Ramos (cell line): ENCODE results near the gene HINT2.

ENCODE experiments used
- in situ Hi-C: fragments of 300-500 bp; cut with MboI; formaldehyde crosslinking; loops from one replicate; pipeline ENCODE4 v1.14.3; 2022; ENCODE audit warnings: low sequenced_read_pairs; ENCODE audit not compliant: unreplicated experiment

HINT2 gene

DNA sequence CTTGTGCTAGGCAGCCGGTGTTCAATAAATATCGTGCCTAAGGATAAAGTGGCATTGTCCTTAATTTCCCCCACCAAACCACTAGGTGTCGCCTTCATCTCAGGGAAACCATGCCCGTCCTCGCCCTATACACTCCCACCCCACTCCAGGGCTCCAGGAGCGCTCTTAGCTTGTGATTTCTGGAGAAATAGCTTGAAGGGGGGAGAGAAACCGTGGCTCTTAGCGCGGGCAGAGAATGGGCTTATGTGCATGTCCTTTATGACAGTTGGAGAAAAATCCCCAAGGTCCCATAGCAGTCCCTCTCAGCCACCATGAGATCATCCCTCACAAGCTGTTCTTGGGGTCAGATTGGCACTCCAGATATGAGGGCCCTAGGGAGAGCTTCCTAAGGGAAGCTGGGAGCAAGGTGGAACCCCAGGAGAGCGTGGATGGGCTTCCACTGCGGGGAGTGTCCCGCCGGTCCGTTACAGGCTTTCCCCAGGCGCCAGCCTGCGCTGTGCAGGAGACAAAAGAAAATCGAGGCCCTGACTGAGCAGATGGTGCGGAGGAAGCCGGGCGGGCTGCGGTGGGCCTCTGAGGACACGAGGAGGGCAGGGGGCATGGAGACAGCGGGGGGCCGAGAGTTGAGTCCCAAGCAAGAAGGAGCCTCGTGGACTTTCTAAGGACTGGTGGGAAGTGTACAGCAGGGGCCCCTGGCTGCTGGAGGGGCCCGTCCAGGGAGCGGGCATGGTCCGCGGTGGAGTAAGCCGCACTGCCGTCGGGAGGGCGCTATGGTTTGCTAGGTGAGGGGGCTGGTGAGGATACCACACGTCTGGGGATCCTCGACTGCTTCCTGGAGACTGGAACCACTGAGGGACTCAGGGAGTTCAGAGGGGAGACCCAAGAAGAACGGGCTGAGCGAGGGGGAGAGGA lies 24.2 kb downstream of the HINT2 start:
- in situ Hi-C loops = loop anchor here (5.0 kb wide), 1 partner anchor 87 kb away; no protein-coding TSS in a partner anchor

DNA sequence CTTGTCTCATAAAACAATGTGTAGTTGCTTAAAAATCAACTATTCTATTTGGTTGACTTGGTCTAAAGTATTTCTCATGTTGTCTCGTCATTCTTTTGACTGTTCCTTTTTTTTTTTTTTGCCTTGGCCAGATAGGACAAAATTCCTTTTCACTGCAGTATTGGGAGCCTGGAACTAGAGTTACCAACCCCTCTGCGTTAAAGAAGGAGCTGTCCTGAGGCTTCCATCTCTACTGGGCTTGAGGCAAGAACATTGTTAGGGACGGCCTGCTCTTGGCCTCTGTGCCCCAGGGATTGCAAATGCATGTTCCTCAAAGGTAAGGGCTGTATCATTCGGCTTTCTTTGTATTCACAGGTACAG lies 24.8 kb downstream of the HINT2 start:
- in situ Hi-C loops = loop anchor here (5.0 kb wide), 1 partner anchor 87 kb away; no protein-coding TSS in a partner anchor

DNA sequence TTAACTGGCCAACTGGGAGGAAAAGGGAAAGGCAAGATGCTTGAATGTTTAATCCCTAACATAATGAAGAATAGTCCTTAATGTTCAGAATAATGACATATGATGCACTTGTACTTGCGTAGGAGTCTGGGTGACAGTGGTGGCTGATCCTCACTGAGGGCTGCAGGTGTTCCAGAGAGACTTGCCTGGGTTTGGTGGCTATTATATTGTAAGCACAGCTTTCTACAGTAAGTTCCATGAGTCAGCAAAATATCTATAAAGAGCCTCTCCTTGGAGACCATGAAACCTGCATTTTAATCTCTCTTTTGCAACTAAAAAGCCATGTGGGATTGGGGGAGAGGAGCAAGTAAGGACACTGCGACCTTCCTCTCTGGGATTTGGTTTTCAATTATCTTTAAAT lies 25.3 kb downstream of the HINT2 start:
- in situ Hi-C loops = no loop called here

DNA sequence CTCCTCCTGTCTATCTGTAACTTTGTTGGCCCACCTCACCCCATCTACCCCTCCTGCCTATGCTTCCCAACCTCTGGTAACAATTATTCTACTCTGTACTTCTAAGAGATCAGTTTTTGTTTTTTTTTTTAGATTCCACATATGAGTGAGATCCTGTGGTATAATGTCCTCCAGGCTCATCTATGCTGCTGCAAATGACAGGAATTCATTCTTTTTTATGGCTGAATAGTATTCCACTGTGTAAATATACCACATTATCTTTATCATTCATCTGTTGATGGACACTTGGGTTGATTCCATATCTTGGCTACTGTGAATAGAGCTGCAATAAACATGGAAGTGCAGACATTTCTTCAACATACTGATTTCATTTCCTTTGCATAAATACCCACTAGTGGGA lies 31.4 kb downstream of the HINT2 start:
- in situ Hi-C loops = no loop called here

DNA sequence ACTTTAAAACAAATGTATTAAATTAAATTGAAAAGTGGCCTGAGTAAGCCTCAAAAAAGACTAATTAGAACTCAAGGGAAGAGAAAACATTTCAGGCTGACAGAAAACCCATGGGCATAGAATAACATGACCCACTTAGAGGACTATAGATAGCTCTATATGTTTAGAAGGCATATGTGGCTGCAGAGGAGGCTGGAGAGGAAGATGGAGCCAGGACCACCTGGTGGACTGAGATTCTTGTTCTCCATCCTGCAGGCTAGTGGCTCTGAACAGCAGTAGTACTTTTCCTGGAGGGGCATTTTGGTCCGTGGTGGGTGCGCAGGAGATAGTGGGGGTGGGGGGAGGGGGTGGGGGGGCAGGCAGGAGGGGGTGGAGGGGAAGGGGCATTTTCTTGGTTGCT lies 33.8 kb downstream of the HINT2 start:
- in situ Hi-C loops = no loop called here

DNA sequence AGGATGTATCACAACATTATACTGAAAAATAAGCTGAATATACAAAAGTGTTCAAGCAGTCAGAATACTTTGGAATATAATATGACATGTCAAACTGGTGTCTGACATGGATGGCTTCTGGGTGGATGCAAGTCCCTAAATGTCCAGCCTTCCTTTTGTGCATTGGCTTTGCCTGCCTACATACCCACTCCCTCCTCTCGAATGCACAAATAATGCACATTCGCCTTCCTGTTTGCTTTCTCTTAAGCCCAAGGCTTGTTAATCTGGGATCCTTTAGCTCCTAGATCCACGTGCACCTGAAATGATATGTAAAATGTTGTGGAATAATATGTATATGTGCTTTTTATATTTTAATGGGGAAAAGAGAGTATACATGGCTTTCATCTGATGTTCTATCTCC lies 36.3 kb downstream of the HINT2 start:
- in situ Hi-C loops = no loop called here

DNA sequence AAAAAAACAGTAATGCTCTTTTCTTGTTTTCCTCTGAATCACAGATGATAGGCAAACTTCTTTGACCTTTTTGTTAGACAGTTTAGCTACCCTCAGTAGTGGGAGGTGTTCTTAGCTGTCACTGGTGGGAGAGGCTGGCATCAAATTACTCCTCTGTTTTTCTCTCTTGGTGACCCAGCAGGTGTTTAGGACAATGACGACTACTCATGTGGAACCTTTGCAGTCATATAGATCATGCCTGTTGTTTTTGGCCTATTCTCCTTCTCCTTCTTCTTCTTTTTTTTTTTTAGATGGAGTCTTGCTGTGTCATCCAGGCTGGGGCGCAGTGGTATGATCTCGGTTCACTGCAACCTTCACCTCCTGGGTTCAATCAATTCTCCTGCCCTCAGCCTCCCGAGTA lies 38.8 kb downstream of the HINT2 start:
- in situ Hi-C loops = no loop called here

DNA sequence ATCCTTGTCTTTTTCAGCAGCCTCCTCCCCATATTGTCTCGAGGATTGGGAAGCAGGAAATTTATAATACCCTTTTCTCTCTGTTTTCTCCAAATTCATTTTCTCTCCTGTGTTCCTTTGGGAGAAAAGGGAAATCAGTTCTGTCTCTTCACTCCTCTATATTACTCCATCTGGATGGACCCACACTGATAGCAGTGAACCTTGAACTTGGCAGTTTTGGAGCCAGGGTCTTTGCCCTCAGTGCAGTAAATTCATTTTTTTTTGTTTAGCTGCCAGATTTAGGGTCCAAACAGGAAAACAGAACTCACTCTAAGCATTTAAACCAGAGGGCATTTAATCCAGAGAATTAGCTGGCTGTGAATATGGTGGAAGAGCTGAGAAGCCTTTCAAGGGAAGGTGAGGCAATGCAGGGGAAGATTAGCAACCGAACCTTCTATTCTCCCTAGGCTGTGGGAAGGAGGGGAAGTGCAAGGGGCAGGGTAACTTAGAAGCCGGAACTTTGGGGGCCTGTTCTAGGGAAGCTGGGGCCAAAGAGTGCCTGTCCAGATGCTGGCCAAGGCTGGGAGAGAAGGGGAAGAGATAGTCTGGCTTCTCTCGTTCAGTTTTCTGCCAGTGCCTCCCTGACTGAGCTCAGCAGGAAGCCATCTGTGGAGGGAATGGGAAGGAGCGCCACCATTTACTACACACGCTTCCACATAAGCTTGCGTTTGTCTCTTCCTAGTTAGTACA lies 39.8 kb downstream of the HINT2 start:
- in situ Hi-C loops = no loop called here

DNA sequence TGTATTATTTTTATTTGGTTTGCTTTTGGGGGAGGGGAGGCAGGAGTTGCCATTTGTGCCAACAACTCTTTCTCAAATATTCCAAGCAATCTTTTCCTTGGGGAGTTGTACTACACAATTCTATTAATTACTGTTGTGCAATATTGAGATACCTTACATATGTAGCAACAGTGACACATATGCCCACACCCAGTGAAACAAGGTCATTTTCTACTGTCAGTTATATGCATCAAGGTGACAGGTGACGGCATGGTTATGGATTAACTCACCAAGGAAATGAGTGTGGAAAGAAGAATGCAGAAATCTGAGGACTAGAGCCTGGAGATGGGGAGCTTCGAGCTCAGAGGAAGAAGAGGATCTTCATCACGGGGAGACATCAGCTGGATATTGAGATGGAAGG lies 42.9 kb downstream of the HINT2 start:
- in situ Hi-C loops = no loop called here

DNA sequence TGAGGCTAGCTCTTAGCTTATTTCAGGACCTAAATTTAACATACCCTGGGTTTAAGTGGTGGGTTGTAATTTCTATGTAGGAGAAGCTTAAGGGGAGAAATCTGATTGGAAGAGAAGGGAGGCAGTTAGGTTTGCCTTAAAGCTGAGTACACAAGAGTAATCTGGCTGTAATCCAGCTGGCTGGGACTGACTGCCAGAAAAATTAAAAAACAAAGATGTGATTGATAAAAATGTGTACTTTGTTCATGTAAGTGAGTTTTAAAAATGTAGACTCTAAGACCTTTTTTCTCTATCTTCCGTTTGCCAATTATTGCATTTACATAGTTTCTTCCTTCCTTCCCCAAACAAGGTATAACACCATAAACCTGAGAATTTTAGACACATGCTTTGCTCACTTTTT lies 43.3 kb downstream of the HINT2 start:
- in situ Hi-C loops = no loop called here

DNA sequence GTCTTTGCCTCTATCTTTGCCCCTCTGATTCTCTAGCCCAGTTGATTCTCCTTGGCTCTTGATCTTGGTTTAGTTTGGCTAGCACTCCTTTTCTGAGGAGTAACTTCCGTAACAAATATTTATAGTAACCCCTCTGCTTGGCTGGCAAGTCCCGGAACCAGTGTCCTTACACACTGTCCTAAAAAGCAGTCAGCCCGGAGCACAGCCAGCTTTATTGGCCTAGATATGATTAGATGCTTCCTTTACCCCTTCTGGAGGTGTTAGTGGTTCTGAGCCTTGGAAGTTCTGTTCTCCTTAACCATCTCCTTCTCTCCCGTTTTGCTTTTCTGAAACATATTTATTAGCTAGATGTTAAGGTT lies 43.8 kb downstream of the HINT2 start:
- in situ Hi-C loops = no loop called here

DNA sequence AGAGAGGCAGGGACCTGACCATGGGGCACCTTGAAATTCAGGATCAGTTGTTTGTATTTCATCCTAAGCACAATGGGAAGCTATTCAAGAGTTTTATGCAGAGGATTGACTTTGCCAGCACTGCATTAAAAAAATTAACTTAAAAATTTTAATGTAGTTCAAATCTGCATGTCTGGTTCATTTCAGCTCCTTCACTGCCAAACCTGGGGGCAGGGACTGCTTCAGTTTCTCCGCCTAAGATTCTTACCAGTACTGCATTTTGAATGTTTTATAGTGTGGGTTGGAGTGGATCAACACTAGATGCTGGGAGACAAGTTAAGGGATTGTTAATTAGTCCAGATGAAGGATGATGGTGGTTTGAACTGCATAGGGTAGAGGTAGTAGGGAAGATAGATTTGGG lies 45.1 kb downstream of the HINT2 start:
- in situ Hi-C loops = no loop called here

DNA sequence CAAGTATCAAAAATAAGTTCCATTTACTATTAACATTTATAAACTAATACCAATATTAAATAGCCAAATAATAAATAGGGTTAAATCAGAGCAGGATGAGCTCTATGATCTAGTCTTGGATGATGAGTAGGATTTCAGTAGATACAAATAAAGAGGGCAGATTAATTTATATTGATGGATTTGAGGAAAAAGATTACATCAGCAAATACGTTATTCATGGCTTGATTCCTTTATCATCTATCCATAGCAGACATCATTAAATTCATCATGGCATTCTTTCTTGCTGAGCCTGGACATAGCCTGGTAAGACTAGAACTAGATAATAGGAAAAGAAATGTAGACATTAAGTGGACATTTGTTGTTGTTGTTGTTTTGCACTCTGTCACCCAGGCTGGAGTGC lies 47.4 kb downstream of the HINT2 start:
- in situ Hi-C loops = no loop called here

DNA sequence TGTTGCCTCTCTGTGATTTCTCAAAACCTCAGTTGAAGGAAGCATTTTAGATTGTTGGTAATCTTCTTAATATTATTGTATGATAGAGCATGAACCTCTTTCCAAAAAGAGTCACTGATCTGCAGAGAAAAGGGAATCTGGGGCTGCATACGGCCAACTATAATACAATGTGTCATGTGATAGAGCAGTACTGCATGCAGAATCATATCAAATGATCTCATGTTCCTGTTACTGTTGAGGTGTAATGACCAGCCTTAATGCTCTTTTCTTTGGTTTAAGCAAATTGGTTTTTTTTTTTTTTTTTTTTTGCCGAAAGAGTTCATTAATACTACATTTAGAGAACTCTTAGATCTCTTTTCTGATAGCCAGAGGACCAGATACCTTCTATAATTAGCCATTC lies 47.8 kb downstream of the HINT2 start:
- in situ Hi-C loops = no loop called here

DNA sequence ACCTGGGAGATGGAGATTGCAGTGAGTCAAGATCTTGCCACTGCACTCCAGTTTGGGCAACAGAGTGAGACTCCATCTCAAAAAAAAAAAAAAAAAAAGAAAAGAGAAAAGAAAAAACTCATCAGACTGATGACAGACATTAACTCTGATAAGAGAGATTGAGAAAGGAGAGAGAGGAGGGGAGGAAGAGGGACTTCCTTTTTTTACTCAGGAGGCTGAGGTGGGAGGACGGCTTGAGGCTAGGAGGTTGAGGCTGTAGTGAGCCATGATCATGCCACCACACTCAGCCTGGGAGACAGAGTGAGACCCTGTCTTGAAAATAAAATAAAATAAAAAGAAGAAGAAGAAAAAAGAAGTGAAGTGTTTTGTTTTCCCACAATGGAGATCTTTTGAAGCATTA lies 51.0 kb downstream of the HINT2 start:
- in situ Hi-C loops = no loop called here

DNA sequence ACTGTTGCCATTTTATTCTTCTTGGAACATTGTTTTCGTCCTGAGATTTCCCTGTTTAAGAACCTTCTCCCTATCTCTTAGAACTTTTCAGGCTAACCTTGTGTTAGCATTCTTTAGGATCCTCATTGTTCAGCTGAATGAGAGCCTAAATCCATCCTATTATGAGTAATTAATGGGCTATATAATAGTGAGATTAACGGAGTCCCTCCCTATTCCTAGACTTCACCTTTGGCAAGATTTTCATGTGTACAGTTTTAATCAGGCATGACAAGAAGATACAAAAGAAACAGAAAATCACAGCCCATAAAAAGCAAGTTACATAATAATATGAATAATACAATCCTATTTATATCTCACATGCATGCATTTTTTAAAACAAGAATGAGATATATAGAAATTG lies 51.7 kb downstream of the HINT2 start:
- in situ Hi-C loops = no loop called here
